GM21786 (cell line): ENCODE measurements around the gene NR1I3.
"Not testable (repeated sequence)": the region's sequence is repeated elsewhere in the genome, so short reads cannot be mapped to it uniquely, and the experiment has no call there.

Experiments used
- ATAC-seq: cut with Tn5 transposase; IDR thresholded peaks from one replicate; pipeline ENCODE4 v1.9.1; 2021; ENCODE audit not compliant: unreplicated experiment

NR1I3 gene

GRCh38 chr1:161250829-161251228 lies 12.8 kb upstream of the NR1I3 start:
- ATAC-seq: no peak

DNA sequence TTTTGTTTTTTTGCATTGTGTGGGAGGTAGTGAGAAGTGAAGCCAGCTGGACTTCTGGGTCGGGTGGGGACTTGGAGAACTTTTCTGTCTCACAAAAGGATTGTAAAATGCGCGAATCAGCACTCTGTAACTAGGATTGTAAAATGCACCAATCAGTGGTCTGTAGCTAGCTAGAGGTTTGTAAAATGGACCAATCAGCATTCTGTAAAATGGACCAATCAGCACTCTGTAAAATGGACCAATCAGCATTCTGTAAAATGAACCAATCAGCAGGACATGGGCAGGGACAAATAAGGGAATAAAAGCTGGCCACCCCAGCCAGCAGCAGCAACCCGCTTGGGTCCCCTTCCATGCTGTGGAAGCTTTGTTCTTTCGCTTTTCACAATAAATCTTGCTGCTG lies 12.1 kb upstream of the NR1I3 start:
- ATAC-seq: not testable (repeated sequence)

GRCh38 chr1:161244888-161245287 lies 6.9 kb upstream of the NR1I3 start:
- no peak for ATAC-seq

DNA sequence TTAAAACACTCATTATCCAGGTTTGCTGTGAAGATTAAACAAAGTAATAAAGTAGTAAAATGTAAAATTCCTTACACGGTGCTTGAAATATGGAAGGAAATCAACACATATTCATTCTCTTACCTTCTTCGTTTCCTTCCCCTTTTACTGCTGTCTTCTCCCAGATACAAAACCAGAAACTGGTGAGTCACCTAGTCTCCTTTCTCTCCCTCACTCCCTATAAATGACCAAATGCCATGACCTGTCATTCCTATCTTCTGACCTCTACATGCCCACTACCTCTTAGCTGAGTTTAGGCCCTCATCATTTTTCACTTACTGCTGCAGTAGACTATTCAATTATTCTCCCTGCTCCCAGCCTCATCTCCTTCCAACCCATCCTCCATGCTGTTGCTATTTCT lies 4.3 kb upstream of the NR1I3 start:
- no peak for ATAC-seq

DNA sequence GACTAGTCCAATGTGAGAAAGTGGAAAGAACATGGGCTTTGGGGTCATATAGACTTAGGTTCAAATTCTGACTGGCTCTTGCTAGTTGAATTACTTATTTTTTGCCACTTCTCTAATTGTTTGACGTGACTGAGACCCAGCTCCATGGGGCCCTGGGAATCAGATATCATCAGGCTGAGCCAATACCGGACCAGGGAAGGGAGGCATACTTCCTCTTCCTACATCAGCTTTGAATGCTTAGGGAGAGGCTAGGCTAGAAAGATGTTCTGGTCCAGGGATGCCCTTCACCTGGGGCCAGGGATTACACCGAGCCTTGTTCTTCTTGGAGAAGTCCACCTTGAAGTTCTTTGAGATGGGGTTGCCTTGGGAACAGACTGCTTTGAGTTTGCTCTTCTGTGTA lies 3.7 kb upstream of the NR1I3 start:
- no peak for ATAC-seq

- ATAC-seq: no peak
Observed at GRCh38 chr1:161235957-161236775, 1.8 kb downstream of the NR1I3 start.

GRCh38 chr1:161233102-161233501 lies 4.9 kb downstream of the NR1I3 start:
- ATAC-seq: no peak

- ATAC-seq: no peak
Observed at GRCh38 chr1:161230762-161231161, 7.2 kb downstream of the NR1I3 start.

- no peak for ATAC-seq
Observed at GRCh38 chr1:161229896-161230295, 8.1 kb downstream of the NR1I3 start.

DNA sequence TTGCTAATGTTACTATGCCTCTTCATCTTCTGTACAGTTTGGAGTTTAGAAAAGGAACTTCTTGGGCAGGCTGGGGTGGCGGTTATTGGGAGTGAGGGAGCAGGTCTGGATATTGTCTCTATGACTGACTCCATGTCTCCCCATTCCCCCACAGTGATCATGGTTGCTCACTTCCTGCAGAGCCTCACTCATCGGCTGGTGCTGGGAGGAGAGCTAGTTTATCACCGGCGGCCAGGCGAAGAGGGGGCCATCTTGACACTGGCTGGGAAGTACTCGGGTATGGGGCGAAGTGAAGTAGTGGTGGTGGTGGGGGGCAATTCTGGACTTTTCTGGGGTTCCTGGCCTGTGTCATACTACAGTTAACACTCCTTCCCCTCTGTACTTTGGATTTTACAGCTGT lies 10.0 kb downstream of the NR1I3 start:
- ATAC-seq: no peak

- peak; percentile 27 for ATAC-seq
Observed at GRCh38 chr1:161227196-161227871, 10.7 kb downstream of the NR1I3 start.

DNA sequence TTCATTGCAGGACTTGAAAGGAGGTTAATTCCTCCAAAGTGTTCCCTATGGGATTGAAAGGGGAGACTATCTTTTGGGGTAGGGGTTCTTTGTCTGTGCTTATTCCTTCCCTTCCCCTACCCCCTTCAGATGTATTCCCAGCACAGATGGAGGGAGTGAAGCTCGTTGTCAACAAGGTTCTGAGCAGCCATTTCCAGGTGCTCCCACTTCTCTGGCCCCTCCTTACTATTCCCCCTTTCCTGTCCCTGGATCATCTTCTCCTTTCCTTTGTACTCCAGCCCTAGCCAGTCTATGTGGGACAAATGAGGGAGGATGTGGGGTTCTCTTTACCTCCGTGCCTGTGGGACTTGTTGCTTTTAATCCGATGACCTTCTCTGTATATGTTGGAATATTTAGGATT lies 11.2 kb downstream of the NR1I3 start:
- ATAC-seq: no peak

DNA sequence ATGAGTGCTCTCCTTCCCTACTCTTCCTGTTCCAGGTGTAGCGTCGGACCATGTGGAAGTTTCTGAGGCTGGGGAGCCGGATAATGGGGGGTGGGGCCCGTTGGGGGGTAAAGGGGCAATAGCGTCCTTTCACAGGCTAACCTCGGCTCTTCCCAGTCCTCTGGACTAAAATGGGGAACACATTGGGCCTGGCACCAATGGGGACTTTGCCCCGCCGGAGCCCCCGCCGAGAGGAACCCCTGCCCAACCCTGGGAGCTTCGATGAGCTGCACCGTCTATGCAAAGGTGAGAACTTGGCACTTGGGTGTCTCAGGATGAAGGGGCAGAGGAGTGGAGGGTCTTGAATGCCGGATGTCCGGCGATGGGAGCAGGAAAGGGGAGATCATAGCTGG lies 11.7 kb downstream of the NR1I3 start:
- no peak for ATAC-seq

GRCh38 chr1:161225534-161226319 lies 12.3 kb downstream of the NR1I3 start, which contains the start of gene TOMM40L:
Gene TOMM40L, plus strand, starts transcription at chr1:161226060. Its CDS starts 430 bp downstream, at chr1:161226490.
- peak; percentile 94 for ATAC-seq

DNA sequence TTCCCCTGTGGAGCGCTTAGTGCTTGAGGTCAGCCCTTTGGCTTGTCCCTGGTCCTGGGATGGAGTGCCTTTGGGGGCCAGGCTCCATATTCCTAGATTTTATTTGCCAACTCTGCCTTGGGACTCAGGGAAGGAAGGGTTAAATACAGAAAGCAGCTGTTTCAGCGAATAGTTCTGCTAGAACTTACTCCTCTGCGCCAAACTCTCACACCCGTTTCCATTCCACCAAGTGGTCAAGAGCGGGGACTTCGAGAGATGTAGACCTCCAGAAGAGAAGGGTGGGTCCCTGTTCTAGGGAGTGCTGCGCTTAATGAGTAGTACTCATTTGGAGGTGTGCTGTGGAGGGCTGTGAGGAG lies 12.8 kb downstream of the NR1I3 start:
- no peak for ATAC-seq

DNA sequence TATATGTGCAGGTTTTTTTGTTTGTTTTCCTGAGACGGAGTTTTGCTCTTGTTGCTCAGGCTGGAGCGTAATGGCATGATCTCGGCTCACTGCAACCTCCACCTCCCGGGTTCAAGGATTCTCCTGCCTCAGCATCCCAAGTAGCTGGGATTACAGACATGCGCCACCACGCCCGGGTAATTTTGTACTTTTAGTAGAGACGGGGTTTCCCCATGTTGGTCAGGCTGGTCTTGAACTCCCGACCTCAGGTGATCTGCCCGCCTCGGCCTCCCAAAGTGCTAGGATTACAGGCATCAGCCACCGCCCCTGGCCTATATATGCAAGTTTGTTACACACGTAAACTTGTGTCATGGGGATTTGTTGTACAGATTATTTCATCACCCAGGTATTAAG lies 13.3 kb downstream of the NR1I3 start:
- ATAC-seq: not testable (repeated sequence)

DNA sequence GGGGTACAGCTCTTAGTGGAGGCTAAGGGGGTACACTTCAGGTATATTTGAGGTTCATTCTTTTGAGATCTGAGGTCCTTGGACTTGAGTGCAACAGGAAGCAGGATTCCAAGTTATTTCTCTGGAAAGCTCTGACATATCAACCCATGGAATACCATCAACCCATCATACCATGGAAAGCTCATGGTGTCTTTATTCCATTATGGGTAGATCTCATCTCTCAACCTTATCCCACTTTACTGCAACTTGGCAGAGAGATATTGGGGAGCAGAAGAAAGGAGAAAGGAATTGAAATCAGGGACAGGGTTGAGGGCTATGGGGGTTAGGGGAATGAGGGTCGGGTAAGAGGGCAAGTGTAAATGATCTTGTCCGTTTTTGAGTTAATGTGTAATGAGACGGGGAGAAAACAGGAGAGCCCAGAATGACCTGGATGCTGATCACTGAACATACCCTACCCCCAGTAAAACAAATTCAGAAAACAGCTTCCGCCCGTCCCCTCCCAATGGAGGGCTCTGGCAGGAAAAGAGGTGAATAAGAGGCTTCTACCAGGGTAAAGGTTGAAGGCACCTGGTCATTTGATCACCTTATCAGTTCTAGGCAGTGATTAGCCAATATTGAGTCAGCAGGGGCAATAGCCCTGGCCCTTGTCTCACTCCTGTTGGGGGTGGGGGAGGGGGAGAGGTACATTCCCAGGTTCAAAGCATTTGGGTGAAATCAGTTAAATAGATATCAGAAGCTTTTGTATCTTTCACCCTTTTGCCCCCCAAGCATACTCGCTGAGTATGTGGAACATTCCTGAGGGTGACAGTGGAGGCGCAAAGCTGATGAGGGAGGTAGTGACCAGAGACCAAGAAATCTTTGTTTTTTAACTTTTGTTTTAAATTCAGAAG lies 14.0 kb downstream of the NR1I3 start:
- no peak for ATAC-seq

DNA sequence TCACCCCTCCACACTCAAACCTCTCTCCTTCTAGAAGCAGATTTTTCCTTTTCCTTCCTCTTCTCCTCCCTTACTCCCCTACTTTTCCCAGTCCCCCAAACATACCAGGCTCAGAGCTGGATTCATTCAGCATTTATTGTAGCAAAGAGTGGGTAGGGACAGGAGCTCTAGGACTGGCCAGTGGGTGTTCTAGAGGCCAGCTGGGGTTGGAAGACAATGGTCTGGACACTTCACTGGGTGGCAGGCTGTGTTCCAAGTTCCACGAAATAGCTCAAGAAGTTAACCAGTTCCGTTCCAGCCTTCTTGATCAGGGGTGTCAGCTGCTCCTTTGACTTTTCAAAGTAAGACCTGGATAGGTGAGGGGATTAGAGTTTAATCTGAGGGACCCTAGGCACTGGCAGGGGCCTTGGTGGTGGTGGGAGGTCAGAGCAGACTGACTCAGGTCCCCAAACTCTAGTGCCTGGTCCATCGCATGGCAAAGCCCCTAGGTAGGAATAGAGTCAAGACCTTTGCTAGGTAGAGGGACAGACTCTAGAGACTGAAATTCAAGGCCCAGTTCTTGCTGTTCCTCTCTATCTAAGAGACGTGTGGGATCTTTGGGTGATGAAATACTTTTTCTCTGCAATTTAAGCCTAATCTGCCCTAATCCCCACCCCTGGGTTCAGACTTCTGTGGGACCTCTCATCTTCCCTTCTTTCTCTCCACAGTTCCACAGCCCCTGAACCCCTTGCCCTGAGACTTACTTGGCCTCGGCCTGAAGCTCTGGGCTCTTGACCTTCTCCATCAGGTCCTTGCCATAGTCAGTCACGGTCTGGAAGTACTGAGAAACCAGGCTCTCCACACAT lies 15.6 kb downstream of the NR1I3 start:
- ATAC-seq: no peak

DNA sequence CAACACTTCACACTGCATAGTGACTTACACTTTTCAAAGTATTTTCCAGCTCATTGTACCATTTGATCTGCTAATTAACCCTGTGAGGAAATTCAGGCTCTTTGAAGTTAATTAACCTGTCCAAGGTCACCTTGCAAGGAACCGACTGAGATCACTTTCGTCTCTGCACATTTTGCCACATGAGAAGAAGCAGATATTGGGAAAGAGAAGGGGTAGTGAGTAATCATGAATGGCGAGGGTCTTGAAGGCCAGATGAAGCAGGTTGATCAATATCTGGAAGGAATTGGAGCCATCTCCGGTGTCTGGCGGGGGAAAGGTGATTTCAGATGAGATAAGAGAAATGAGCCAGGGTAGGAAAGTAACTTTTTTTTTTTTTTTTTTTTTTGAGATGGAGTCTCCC lies 18.0 kb downstream of the NR1I3 start:
- no peak for ATAC-seq
